Endothelial cell of umbilical vein (primary cell): ENCODE measurements around the gene SLTM. TPM values are rescaled to one million over a fixed set of nuclear protein-coding genes. Genes with fewer than 3 reads are reported as not detected.

ENCODE experiments used
- BruUV-seq: library from RNA; stranded (reverse); fragments of 400-500 nt; replicated peaks from 2 replicates; lab custom pipeline; 2021; lab: Mats Ljungman, UMichigan
- CTCF ChIA-PET: fragments of 300-600, 350-600 bp; sonication (Branson Sonifier 250); formaldehyde crosslinking; loops from one replicate; lab custom pipeline; 2021; ENCODE audit warnings: antibody characterized with exemption, inconsistent platforms; lab: Charles Lee
- POLR2A ChIA-PET: fragments of 300-600, 350-600 bp; sonication (Branson Sonifier 250); formaldehyde crosslinking; loops from one replicate; lab custom pipeline; 2021; ENCODE audit warnings: antibody characterized with exemption, inconsistent platforms; lab: Charles Lee
- DNase-seq: peaks from one replicate; pipeline ENCODE4 v3.0.0-alpha.2; 2011; ENCODE audit warnings: low read depth, low spot score
- FAIRE-seq: peaks from 2 replicates; lab custom pipeline; 2011; peaks lifted over from hg19 to GRCh38; lab: Jason Lieb, UNC
- H2AFZ ChIP-seq: 2 replicates; pipeline ENCODE4 v1.6.0; 2012; ENCODE audit warnings: low read depth, low read length, control low read depth, inconsistent platforms
- H3K27ac ChIP-seq: 2 replicates; pipeline ENCODE4 v1.5.1; 2011; ENCODE audit warnings: low read depth, mild to moderate bottlenecking, control low read depth, low read length, moderate library complexity; ENCODE audit not compliant: insufficient read depth
- H3K27me3 ChIP-seq, 2 experiments: 2 replicates each; pipeline versions ENCODE4 v1.6.0 to v1.6.1; 2011; ENCODE audit warnings: low read length in 2 of 2, mixed read lengths in 1 of 2; ENCODE audit not compliant: control insufficient read depth in 2 of 2, insufficient read depth in 2 of 2
- H3K36me3 ChIP-seq, 2 experiments: 2 replicates in 1 of 2; 3 replicates in 1 of 2; pipeline ENCODE4 v1.5.1; 2011; ENCODE audit warnings: low read length in 2 of 2, mild to moderate bottlenecking in 1 of 2, moderate library complexity in 1 of 2; ENCODE audit not compliant: control insufficient read depth in 2 of 2, insufficient read depth in 2 of 2; ENCODE audit errors: extremely low read depth in 1 of 2
- H3K4me1 ChIP-seq: 3 replicates; pipeline ENCODE4 v1.5.1; 2011; ENCODE audit warnings: mild to moderate bottlenecking, low read length; ENCODE audit not compliant: control insufficient read depth, insufficient read depth; ENCODE audit errors: extremely low read depth
- H3K4me2 ChIP-seq: 2 replicates; pipeline ENCODE4 v1.6.1; 2011; ENCODE audit warnings: low read length, control low read depth, mixed read lengths; ENCODE audit not compliant: insufficient read depth
- H3K4me3 ChIP-seq, 3 experiments: fragments of 200-600 bp in 1 of 3; sonication (generic), shearing (Covaris generic) in 1 of 3; replicated peaks in 1 of 3; 2 replicates each; pipeline ENCODE4 v1.5.1; 2011 to 2016; ENCODE audit warnings: control low read depth in 3 of 3, low read length in 3 of 3, mild to moderate bottlenecking in 2 of 3, inconsistent platforms in 1 of 3, low read depth in 1 of 3, moderate library complexity in 1 of 3; ENCODE audit not compliant: insufficient read depth in 1 of 3
- H3K79me2 ChIP-seq: 2 replicates; pipeline ENCODE4 v1.6.0; 2012; ENCODE audit warnings: low read length, inconsistent platforms; ENCODE audit not compliant: control insufficient read depth, insufficient read depth
- H3K9ac ChIP-seq: replicated peaks from 2 replicates; pipeline ENCODE3; 2011; ENCODE audit warnings: low read length, control low read depth; ENCODE audit not compliant: insufficient read depth; ENCODE audit errors: extremely low read depth
- H3K9me1 ChIP-seq: replicated peaks from 3 replicates; pipeline ENCODE4 v1.6.0; 2011; ENCODE audit warnings: mild to moderate bottlenecking, low read length; ENCODE audit not compliant: control insufficient read depth, insufficient read depth; ENCODE audit errors: extremely low read depth
- H3K9me3 ChIP-seq: replicated peaks from 2 replicates; pipeline ENCODE4 v1.5.1; 2012; ENCODE audit warnings: low read length, inconsistent platforms; ENCODE audit not compliant: control insufficient read depth, insufficient read depth
- H4K20me1 ChIP-seq: replicated peaks from 2 replicates; pipeline ENCODE3; 2011; ENCODE audit warnings: mild to moderate bottlenecking, low read length; ENCODE audit not compliant: control insufficient read depth, insufficient read depth; ENCODE audit errors: extremely low read depth
- CTCF ChIP-seq, 2 donors: IDR thresholded peaks; 1 replicate in 1 of 2; 2 replicates in 1 of 2; pipeline ENCODE4 v1.5.1; 2011; ENCODE audit warnings: low read length in 2 of 2, mild to moderate bottlenecking in 2 of 2, moderate library complexity in 2 of 2, control low read depth in 1 of 2, inconsistent platforms in 1 of 2, low read depth in 1 of 2; ENCODE audit not compliant: insufficient read depth in 1 of 2; ENCODE audit errors: extremely low read depth in 1 of 2
- EZH2 ChIP-seq: IDR thresholded peaks from 2 replicates; pipeline ENCODE4 v1.6.1; 2012; ENCODE audit warnings: borderline replicate concordance, low read depth, mild to moderate bottlenecking, moderate library complexity, low read length, inconsistent platforms; ENCODE audit not compliant: severe bottlenecking
- FOS ChIP-seq: IDR thresholded peaks from 2 replicates; pipeline ENCODE4 v1.6.1; 2011; ENCODE audit warnings: mild to moderate bottlenecking, low read length, moderate library complexity, borderline replicate concordance; ENCODE audit not compliant: insufficient read depth
- GATA2 ChIP-seq: IDR thresholded peaks from 2 replicates; pipeline ENCODE4 v1.7.0; 2011; ENCODE audit warnings: low read depth, mild to moderate bottlenecking, moderate library complexity, mixed read lengths, low read length; ENCODE audit not compliant: insufficient read length, insufficient read depth
- JUN ChIP-seq: IDR thresholded peaks from 2 replicates; pipeline ENCODE4 v1.6.1; 2011; ENCODE audit warnings: borderline replicate concordance, low read depth; ENCODE audit not compliant: insufficient read length, insufficient read depth
- MAX ChIP-seq: IDR thresholded peaks from 2 replicates; pipeline ENCODE4 v1.6.1; 2011; ENCODE audit not compliant: insufficient read depth, insufficient read length
- MYC ChIP-seq: IDR thresholded peaks from one replicate; pipeline ENCODE4 v1.6.1; 2011; ENCODE audit warnings: mild to moderate bottlenecking, low read depth, low read length
- POLR2A ChIP-seq: IDR thresholded peaks from 2 replicates; pipeline ENCODE4 v1.6.1; 2012; ENCODE audit warnings: low read depth, mild to moderate bottlenecking, control low read depth, low read length
- POLR2AphosphoS5 ChIP-seq: IDR thresholded peaks from 2 replicates; pipeline ENCODE4 v1.6.1; 2012; ENCODE audit warnings: low read depth, mild to moderate bottlenecking, control low read depth, low read length, moderate library complexity; ENCODE audit not compliant: insufficient read depth
- dilution Hi-C: fragments of 300-500 bp; cut with MboI; formaldehyde crosslinking; loops from one replicate; pipeline ENCODE4 v1.15.0; 2019; ENCODE audit warnings: low sequenced_read_pairs; ENCODE audit not compliant: extremely low pct_ligation_motif_present
- intact Hi-C: fragments of 100-400 bp; cut with micrococcal nuclease; formaldehyde crosslinking; loops from one replicate; pipeline ENCODE4 v1.10.0; 2022
- polyA plus RNA-seq, 4 experiments: library from polyadenylated mRNA; depleted of rRNA in 3 of 4; stranded (reverse) in 3 of 4; unstranded in 1 of 4; fragments of >200 nt; gene quantifications; 2 replicates each; pipeline versions ENCODE4 v1.2.1 to v1.2.3, GENCODE V29; 2011 to 2012; ENCODE audit warnings: missing spikeins in 1 of 4
- total RNA-seq: library from RNA; stranded (reverse); gene quantifications from 2 replicates; pipeline ENCODE4 v1.2.3, GENCODE V29; 2021

Gene SLTM
- total and polyA plus RNA-seq, 2 donors (not counting 3 experiments of a cell fraction or from before 2014, with no cell fraction given) = 28.1 to 93.0 TPM

GRCh38 chr15:58919232-58919631 is 14.2 kb downstream of the SLTM start:
- intact Hi-C loops (no loop called here), dilution Hi-C loops (no loop called here)
- TF ChIP-seq MAX = no peak
- no peak for TF ChIP-seq FOS
- no peak for TF ChIP-seq JUN
- TF ChIP-seq CTCF (IDR thresholded peaks at IDR 0.05; ENCODE audit: extremely low read depth in 1 of 2, insufficient read depth in 1 of 2, low read depth in 1 of 2, low read length in 2 of 2) = no peak
- no peak for TF ChIP-seq EZH2
- no peak for TF ChIP-seq GATA2
- no peak for TF ChIP-seq POLR2AphosphoS5
- TF ChIP-seq MYC = no peak
- no peak for TF ChIP-seq POLR2A
- Histone ChIP-seq H3K9ac (no peak overlapping the region), H3K9me3 (no peaks in the 10 kb centered on the region), H4K20me1 (no peaks in the 10 kb centered on the region), H3K4me3 (no peak overlapping the region), H3K4me1 (peaks cover 3% of the 10 kb centered on the region), H2AFZ (no peak overlapping the region), H3K4me2 (no peak overlapping the region), H3K79me2 (peaks cover 60% of the 10 kb centered on the region), H3K27ac (no peak overlapping the region), H3K36me3 (peaks cover 0 to 5% of the 10 kb centered on the region in 2 experiments), H3K9me1 (no peaks in the 10 kb centered on the region), H3K27me3 (no peaks in the 10 kb centered on the region)
- BruUV-seq = no TSS peak
- DNase-seq (no peak), FAIRE-seq (no peak)
- ChIA-PET POLR2A (no interaction called here), CTCF (no interaction called here)
